GM12873 (cell line): ENCODE measurements around the gene VEGFC.

Experiments
- TF ChIP-seq, protein P1 (sequence below): IDR thresholded peaks from 2 replicates; pipeline ENCODE4 v1.5.1; 2012; ENCODE audit warnings: low read depth, mild to moderate bottlenecking, moderate library complexity, low read length, control low read depth; ENCODE audit not compliant: insufficient read depth; ENCODE audit errors: missing control alignments

The VEGFC gene

GRCh38 chr4:176834531-176834930 lies 41.8 kb upstream of the VEGFC start:
- TF ChIP-seq, protein P1, sequence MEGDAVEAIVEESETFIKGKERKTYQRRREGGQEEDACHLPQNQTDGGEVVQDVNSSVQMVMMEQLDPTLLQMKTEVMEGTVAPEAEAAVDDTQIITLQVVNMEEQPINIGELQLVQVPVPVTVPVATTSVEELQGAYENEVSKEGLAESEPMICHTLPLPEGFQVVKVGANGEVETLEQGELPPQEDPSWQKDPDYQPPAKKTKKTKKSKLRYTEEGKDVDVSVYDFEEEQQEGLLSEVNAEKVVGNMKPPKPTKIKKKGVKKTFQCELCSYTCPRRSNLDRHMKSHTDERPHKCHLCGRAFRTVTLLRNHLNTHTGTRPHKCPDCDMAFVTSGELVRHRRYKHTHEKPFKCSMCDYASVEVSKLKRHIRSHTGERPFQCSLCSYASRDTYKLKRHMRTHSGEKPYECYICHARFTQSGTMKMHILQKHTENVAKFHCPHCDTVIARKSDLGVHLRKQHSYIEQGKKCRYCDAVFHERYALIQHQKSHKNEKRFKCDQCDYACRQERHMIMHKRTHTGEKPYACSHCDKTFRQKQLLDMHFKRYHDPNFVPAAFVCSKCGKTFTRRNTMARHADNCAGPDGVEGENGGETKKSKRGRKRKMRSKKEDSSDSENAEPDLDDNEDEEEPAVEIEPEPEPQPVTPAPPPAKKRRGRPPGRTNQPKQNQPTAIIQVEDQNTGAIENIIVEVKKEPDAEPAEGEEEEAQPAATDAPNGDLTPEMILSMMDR, result no peak

- TF ChIP-seq, protein P1, result no peak
Measured at GRCh38 chr4:176833400-176834175, 40.9 kb upstream of the VEGFC start.

DNA sequence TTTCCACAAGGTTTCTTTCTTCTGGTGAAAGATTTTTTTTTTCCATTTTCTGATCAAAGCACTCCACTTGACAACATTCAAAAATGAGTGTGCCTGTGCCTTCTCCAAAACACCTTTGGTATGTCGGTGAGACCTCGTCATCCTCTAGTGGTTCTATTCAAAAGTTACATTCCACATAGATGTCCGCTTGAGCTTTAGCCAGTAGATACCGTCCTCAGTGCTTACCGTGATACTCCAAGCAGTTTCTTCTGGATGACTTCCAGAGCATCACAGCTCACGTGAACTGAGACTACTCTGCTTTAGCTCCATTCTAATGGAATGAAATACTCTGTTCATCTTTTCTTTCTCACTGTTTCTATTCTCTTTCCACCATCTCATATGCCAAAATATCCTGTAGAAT lies 38.2 kb upstream of the VEGFC start:
- TF ChIP-seq, protein P1, result no peak

- TF ChIP-seq, protein P1, result no peak
Measured at GRCh38 chr4:176825586-176825985, 32.9 kb upstream of the VEGFC start.

DNA sequence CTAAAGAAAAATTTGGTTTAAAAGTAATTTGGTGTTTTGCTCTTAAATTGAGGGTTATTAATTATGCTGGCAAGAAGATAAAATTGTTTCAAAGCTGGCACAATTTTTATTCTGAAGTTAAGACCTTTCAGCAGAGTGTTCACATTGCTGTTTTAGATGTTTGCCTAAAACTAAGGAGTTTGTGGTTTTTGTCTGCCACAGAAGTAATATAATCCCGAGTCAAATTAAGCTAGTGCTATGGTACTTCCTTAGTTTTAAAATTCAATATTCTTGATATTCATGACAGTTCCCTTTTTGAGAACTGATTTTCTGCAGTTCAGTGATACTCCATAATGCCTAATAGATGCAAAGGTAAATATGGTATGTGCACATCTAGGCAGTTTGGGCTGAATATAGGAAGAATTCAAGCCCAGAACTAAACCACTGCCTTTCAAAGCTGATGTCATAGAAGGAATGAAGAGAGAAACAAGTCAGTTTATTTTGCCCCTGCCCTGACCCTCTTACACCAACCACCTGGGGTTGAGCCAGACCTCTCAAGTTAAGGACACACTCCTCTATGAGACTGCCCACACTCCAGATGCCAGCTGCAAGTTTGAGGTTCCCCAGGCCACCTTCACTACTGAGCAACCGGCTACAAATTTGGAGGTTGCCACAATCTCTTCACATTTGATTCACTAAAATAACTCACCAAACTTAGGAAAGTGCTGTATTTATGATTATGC lies 32.1 kb upstream of the VEGFC start:
- TF ChIP-seq, protein P1, result no peak

- TF ChIP-seq, protein P1, result no peak
Measured at GRCh38 chr4:176818531-176818930, 25.8 kb upstream of the VEGFC start.

DNA sequence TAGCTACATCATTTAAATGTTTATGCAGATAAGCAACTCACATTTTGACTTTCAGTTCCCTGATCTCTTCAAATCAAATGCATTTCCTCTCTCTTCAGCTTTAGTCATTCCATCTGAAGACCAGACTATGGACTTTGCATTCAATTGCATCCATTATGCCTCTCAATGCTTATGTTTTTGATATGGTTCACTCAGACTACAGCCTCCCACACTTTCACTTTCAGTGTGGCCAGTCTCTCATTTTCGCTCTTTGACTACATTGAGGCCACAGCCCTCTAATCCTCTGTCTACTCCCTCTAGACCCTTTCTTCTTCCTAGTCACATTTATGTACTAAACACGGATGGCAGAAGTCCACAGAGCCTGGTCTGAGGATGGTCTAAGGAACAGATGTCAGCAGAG lies 24.5 kb upstream of the VEGFC start:
- TF ChIP-seq, protein P1, result no peak
